HepG2 (cell line): ENCODE measurements around the gene SLC38A1.

Experiments
- NBN ChIP-seq: fragments of 450-650 bp; conservative IDR thresholded peaks from 2 replicates; pipeline ENCODE4 v1.6.1; 2017
- ZFP41 ChIP-seq: sonication (generic); formaldehyde crosslinking; IDR thresholded peaks from 2 replicates; pipeline ENCODE4 v1.4.0; 2020; ENCODE audit warnings: mild to moderate bottlenecking, missing genetic modification reagents, borderline replicate concordance

DNA sequence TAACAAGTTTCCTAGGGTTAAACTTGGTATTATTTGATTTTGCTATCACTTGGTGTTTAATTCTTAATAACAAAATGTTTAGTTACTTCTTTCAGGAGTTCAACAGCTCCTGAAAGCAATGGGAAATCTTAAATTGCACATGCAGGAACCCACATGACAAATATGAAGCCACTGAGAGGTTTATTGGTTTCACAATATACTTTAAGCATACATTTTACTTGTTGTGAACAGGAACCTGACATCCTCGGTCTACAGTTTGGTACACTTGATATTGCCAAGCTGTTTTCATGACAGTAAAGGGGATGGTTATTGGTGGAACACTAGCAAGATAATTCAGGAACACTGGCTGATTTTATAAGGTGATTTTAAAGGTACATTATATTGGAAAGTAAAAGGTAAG lies 46.2 kb downstream of the SLC38A1 start:
- TF ChIP-seq ZFP41 (CRISPR knock-in tag) (no peak), NBN (no peak)
